ENCODE results near the gene DHRS7C. TPM values are rescaled to one million over a fixed set of nuclear protein-coding genes. Genes with fewer than 3 reads are reported as not detected.

Gene DHRS7C
- total RNA-seq, 4 donors from 2014 or later: not detected

GRCh38 chr17:9767432-9767991, 23.9 kb downstream of the DHRS7C start:
- ATAC-seq (ENCODE audit: low FRiP score) (no peak), DNase-seq (ENCODE audit: low spot score) (no peak)
- no peak for TF ChIP-seq CTCF (IDR thresholded peaks at IDR 0.05)

- TF ChIP-seq CTCF (IDR thresholded peaks at IDR 0.05): no peak
- DNase-seq (ENCODE audit: low spot score): no peak
- no peak for ATAC-seq (ENCODE audit: low FRiP score)
Measured at GRCh38 chr17:9766970-9767369, 24.4 kb downstream of the DHRS7C start.

- ATAC-seq (ENCODE audit: low FRiP score) (no peak), DNase-seq (ENCODE audit: low spot score) (no peak)
- no peak for TF ChIP-seq CTCF (IDR thresholded peaks at IDR 0.05)
Measured at GRCh38 chr17:9765322-9765721, 26.1 kb downstream of the DHRS7C start.

- DNase-seq (ENCODE audit: low spot score): no peak
- peak; percentile 41 for ATAC-seq (ENCODE audit: low FRiP score)
- no peak for TF ChIP-seq CTCF (IDR thresholded peaks at IDR 0.05)
Measured at GRCh38 chr17:9763643-9764042, 27.7 kb downstream of the DHRS7C start.

- no peak for TF ChIP-seq CTCF (IDR thresholded peaks at IDR 0.05)
- ATAC-seq (ENCODE audit: low FRiP score) (no peak), DNase-seq (ENCODE audit: low spot score) (no peak)
Measured at GRCh38 chr17:9760266-9760665, 31.1 kb downstream of the DHRS7C start.

GRCh38 chr17:9755083-9755482, 36.3 kb downstream of the DHRS7C start:
- DNase-seq (ENCODE audit: low spot score) (no peak), ATAC-seq (ENCODE audit: low FRiP score) (no peak)
- TF ChIP-seq CTCF (IDR thresholded peaks at IDR 0.05): no peak

- TF ChIP-seq CTCF (IDR thresholded peaks at IDR 0.05): no peak
- no peak for DNase-seq (ENCODE audit: low spot score)
- no peak for ATAC-seq (ENCODE audit: low FRiP score)
Measured at GRCh38 chr17:9750524-9750923, 40.9 kb downstream of the DHRS7C start.
